GM18526 (cell line): ENCODE data around the gene ANKRD11.

Experiments used
- POLR2A ChIP-seq: IDR thresholded peaks from 3 replicates; pipeline ENCODE4 v1.6.1; 2011; ENCODE audit not compliant: insufficient read length; ENCODE audit errors: extremely low read depth

The ANKRD11 gene

GRCh38 chr16:89375021-89375420 lies 115.3 kb downstream of the ANKRD11 start:
- TF ChIP-seq POLR2A = no peak

DNA sequence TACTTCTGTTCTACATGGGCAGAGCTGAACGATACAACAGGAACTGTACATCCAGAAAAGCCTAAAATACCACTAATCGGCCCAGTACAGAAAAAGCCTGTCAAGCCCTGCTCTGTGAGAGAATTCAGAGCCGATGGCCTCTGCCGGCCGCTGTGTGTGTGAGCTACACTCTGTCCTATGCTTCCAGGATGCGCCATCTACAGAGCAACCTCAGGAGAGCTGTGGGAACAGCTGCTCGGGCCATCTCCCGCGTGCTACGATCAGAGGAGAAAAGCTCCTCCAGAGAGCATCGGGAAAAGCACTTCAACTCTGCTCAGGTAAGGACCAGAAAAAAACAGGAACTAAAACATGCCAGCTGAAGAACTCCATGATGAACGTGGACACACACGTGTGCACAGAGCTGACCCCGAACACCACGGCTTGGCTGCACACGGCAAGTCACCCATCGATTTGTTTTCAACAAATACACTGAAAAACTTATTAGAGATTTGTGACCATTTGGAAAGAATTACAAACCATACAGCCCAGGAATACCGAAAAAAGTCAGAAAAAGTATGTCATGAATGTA lies 115.9 kb downstream of the ANKRD11 start:
- TF ChIP-seq POLR2A = no peak

GRCh38 chr16:89373355-89374110 lies 116.8 kb downstream of the ANKRD11 start:
- no peak for TF ChIP-seq POLR2A

GRCh38 chr16:89371968-89372634 lies 118.3 kb downstream of the ANKRD11 start:
- no peak for TF ChIP-seq POLR2A

DNA sequence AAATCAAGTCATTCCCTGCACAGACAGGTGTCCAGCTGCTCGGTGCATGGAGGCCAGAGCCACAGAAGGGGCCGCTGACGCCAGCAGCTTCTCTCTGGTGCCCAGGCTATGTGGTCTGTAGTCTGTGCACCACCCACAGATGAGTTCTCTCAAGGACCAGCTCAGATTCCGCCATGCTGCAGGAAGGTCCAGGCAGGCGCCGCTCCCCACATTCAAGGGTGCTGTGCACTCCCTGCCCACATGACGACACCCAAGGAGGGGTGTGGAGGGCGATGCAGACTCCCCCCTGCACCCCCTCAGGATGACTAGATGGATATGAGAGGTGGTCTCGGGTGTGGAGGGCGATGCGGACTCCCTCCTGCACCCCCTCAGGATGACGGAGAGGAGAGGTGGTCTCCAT lies 119.0 kb downstream of the ANKRD11 start:
- no peak for TF ChIP-seq POLR2A

- no peak for TF ChIP-seq POLR2A
Observed at GRCh38 chr16:89370601-89371000, 119.8 kb downstream of the ANKRD11 start.

- TF ChIP-seq POLR2A = no peak
Observed at GRCh38 chr16:89370081-89370511, 120.3 kb downstream of the ANKRD11 start.

- no peak for TF ChIP-seq POLR2A
Observed at GRCh38 chr16:89369266-89369895, 121.0 kb downstream of the ANKRD11 start.

GRCh38 chr16:89368604-89369249 lies 121.6 kb downstream of the ANKRD11 start:
- no peak for TF ChIP-seq POLR2A

DNA sequence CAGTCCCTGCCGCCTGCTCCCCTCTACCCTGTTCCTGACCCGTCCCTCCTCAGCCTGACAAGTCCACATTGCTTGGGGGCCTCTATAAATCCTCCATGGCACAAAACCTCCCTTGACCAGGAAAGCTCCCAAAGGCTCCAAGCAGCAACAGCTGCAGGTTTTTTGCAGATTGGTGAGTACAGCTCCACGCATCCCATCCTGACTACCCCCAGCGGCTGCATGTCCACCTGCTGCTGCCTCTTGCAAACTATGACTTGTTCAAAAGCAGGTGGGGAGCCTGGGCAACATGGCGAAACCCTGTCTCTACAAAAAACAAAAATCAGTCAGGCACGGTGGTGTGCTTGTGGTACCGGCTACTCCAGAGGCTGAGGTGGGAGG lies 122.8 kb downstream of the ANKRD11 start:
- TF ChIP-seq POLR2A = no peak

DNA sequence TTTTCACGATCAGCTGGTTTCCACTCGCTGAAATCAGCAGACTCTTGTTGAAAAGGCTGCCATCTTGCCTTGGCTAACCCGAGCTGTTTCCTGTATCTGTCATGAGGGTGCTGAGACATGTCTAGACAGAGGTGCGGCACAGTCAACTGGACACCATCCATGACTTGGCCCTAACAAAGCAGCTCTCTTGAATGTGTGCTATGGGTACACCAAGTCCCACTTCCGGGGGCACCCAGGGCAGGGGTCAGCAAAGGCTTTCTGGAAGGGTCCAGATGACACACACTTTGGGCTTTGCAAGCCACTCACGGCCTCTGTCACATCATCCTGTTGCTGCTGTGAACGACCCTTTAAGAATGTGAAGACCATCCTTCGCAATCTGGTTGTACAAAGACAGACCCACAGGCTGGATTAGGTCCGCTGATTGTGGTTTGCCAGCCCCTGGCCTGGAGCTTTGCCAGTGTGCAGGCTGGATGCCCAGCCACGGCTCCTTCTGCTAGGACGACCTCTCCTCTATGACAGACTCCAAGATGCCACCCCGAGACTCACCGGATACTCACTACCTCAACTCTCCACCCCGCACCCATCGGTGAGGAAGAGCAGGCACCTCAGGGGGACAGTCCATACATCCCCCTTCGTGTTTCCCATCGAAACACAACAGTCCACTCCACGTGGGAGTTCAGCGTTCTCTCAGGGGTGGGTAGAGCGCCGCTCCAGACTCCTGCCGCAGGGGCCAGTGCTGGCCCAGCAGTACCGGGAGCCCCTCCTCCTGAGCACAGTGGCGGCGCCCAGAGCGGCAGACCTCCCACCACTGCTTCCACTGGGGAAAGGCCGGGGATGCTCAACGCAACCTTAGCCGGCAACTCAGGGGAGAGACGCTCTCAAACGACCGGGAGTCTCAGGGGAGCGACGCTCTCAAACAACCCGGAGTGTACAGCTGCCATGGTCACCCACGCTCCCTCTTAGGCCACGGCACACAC lies 123.5 kb downstream of the ANKRD11 start:
- TF ChIP-seq POLR2A = no peak

DNA sequence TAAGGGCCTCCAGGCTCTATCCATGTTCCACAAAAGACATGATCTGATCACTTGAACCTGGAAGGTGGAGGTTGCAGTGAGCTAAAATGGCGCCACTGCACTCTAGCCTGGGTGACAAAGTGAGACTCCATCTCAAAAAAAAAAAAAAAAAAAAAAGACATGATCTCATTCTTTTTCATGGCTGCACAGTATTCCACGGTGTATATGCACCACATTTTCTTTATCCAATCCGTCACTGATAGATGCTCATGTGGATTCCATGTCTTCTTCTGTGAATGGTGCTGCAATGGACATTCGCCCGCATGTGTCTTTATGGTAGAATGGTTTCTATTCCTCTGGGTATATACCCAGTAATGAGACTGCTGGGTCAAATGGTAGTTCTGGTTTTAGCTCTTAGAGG lies 124.4 kb downstream of the ANKRD11 start:
- TF ChIP-seq POLR2A = no peak

DNA sequence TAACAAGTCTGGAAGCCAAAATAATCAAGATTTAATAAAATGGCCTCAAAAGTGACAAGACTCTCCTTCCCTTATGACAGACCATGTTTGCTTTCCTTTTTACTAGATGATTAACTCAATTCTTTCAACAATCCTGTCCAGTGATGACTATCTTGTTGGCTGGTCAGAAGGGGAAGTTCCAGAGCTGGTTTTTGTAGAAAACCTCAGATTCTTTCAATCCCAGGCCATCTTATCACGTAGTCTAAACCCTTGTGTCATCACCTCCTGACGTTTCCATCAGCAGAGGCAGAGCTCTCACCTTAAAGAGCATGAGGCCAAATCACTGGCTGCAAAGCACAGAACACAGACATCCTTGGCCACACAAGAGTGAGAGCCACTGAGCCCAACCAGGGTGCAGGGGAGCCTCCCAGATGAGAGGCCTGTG lies 125.3 kb downstream of the ANKRD11 start:
- no peak for TF ChIP-seq POLR2A

GRCh38 chr16:89364606-89365005 lies 125.8 kb downstream of the ANKRD11 start:
- no peak for TF ChIP-seq POLR2A
